PC-3 (cell line): ENCODE data around the gene BRME1. TPM values are rescaled to one million over a fixed set of nuclear protein-coding genes. Genes with fewer than 3 reads are reported as not detected.

ENCODE experiments used
- ATAC-seq: fragments of 200-7000 bp; cut with Tn5 transposase; 2 replicates; pipeline ENCODE4 v1.9.1; 2020; ENCODE audit warnings: mild to moderate bottlenecking, moderate library complexity
- BruUV-seq: library from RNA; stranded (reverse); fragments of 400-500 nt; replicated peaks from 2 replicates; lab custom pipeline; 2021; lab: Mats Ljungman, UMichigan
- CTCF ChIA-PET: fragments of 300-600 bp; sonication (Branson Sonifier 250); formaldehyde crosslinking; loops from one replicate; lab custom pipeline; 2022; ENCODE audit warnings: antibody characterized with exemption; lab: Charles Lee
- POLR2A ChIA-PET: fragments of 300-600 bp; sonication (Branson Sonifier 250); formaldehyde crosslinking; loops from one replicate; lab custom pipeline; 2022; ENCODE audit warnings: antibody characterized with exemption; ENCODE audit not compliant: unreplicated experiment; lab: Charles Lee
- DNase-seq: peaks from one replicate; pipeline ENCODE4 v3.0.0-alpha.2; 2015
- H2AFZ ChIP-seq: fragments of 300-600 bp; sonication (generic); 2 replicates; pipeline ENCODE4 v1.6.0; 2016; ENCODE audit warnings: antibody characterized with exemption, low read length
- H3F3A ChIP-seq: fragments of 300-600 bp; sonication (generic); one replicate; pipeline ENCODE4 v1.6.0; 2017; ENCODE audit warnings: antibody characterized with exemption, low read length, control low read depth, mild to moderate bottlenecking; ENCODE audit not compliant: unreplicated experiment
- H3K27ac ChIP-seq: fragments of 300-600 bp; sonication (generic); 2 replicates; pipeline ENCODE4 v1.5.1; 2016; ENCODE audit warnings: mild to moderate bottlenecking, low read length
- H3K27me3 ChIP-seq: fragments of 300-600 bp; sonication (generic); 2 replicates; pipeline ENCODE4 v1.6.1; 2016; ENCODE audit warnings: low read length, mixed read lengths
- H3K36me3 ChIP-seq: fragments of 300-600 bp; sonication (generic); 2 replicates; pipeline ENCODE4 v1.6.1; 2016; ENCODE audit warnings: low read depth, mixed run types, low read length, mixed read lengths
- H3K4me1 ChIP-seq: fragments of 300-600 bp; sonication (generic); 2 replicates; pipeline ENCODE4 v1.5.1; 2016; ENCODE audit warnings: low read length; ENCODE audit not compliant: insufficient read depth
- H3K4me2 ChIP-seq: fragments of 300-600 bp; sonication (generic); 2 replicates; pipeline ENCODE4 v1.6.0; 2016; ENCODE audit warnings: low read length
- H3K4me3 ChIP-seq: fragments of 300-600 bp; sonication (generic); 2 replicates; pipeline ENCODE4 v1.5.1; 2016; ENCODE audit warnings: mild to moderate bottlenecking, low read length, mixed read lengths
- H3K79me2 ChIP-seq: fragments of 300-600 bp; sonication (generic); 2 replicates; pipeline ENCODE4 v1.6.1; 2017; ENCODE audit warnings: low read length, mixed read lengths
- H3K9ac ChIP-seq: fragments of 300-600 bp; sonication (generic); 2 replicates; pipeline ENCODE4 v1.6.0; 2016; ENCODE audit warnings: mild to moderate bottlenecking, low read length
- H3K9me2 ChIP-seq: fragments of 300-600 bp; sonication (generic); replicated peaks from 2 replicates; pipeline ENCODE4 v1.6.1; 2016; ENCODE audit warnings: mixed run types, low read length, mixed read lengths
- H3K9me3 ChIP-seq: fragments of 300-600 bp; sonication (generic); 2 replicates; pipeline ENCODE4 v1.6.1; 2016; ENCODE audit warnings: low read length, mixed read lengths
- H4K20me1 ChIP-seq: fragments of 300-600 bp; sonication (generic); 2 replicates; pipeline ENCODE4 v1.6.1; 2016; ENCODE audit warnings: low read length, mixed read lengths
- EZH2 ChIP-seq: fragments of 300-600 bp; sonication (generic); IDR thresholded peaks from one replicate; pipeline ENCODE4 v1.6.1; 2017; ENCODE audit warnings: antibody characterized with exemption, mild to moderate bottlenecking, low read length; ENCODE audit not compliant: unreplicated experiment
- EZH2phosphoT487 ChIP-seq: fragments of 300-600 bp; sonication (generic); IDR thresholded peaks from 2 replicates; pipeline ENCODE4 v1.6.1; 2018; ENCODE audit warnings: mild to moderate bottlenecking, antibody characterized with exemption, low read length, borderline replicate concordance
- intact Hi-C: fragments of 100-400 bp; cut with micrococcal nuclease; formaldehyde crosslinking; loops from 2 replicates; pipeline ENCODE4 v1.9.0; 2023
- total RNA-seq: library from RNA; depleted of rRNA; stranded (reverse); fragments of >200 nt; gene quantifications from 2 replicates; pipeline ENCODE4 v1.2.3, GENCODE V29; 2014
- TF ChIP-seq, protein P1 (sequence below): fragments of 300-600 bp; sonication (generic); conservative IDR thresholded peaks from 2 replicates; pipeline ENCODE4 v1.5.1; 2017; ENCODE audit warnings: antibody characterized with exemption, low read depth, mild to moderate bottlenecking, low read length

Gene BRME1
- total RNA-seq, 1 experiment from 2014 or later, result 6.0 TPM

DNA sequence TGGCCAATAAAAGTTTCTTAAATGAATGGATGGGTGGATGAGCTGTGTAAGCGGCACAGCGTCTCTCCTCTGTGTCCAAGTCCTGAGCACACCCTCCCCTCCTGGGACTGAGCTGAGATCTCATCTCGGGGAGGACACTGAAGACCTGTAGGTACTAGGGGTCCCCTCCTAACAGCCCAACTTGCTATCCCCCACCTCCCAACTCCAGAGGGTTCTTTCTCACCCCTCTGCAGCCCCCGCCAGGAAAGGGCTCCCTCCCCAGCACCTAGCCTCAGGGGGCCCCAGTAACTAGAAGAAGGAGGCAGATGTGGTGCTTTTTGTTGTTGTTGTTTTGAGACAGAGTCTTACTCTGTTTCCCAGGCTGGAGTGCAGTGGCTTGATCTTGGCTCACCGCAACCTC, 30.1 kb downstream of the BRME1 start:
- CTCF ChIA-PET, result interaction anchor here (0.5 kb wide), 1 partner anchor 196 kb away, joined by 4 read pairs; no protein-coding TSS in a partner anchor
- H3K4me2 ChIP-seq, result no peak overlapping the region
- no peaks in the 10 kb centered on the region for H3K9me3 ChIP-seq
- H3K27me3 ChIP-seq, result no peaks in the 10 kb centered on the region
- H3K27ac ChIP-seq, result no peak overlapping the region
- no peaks in the 10 kb centered on the region for H3F3A ChIP-seq
- no peaks in the 10 kb centered on the region for H4K20me1 ChIP-seq
- no peaks in the 10 kb centered on the region for H3K79me2 ChIP-seq
- ATAC-seq (no peak), DNase-seq (no peak)
- BruUV-seq, result no TSS peak
- intact Hi-C loops, result no loop called here
- no peak overlapping the region for H2AFZ ChIP-seq
- H3K36me3 ChIP-seq, result no peaks in the 10 kb centered on the region
- no peaks in the 10 kb centered on the region for H3K9me2 ChIP-seq
- TF ChIP-seq EZH2 (no peak), EZH2phosphoT487 (no peak)
- TF ChIP-seq, protein P1, sequence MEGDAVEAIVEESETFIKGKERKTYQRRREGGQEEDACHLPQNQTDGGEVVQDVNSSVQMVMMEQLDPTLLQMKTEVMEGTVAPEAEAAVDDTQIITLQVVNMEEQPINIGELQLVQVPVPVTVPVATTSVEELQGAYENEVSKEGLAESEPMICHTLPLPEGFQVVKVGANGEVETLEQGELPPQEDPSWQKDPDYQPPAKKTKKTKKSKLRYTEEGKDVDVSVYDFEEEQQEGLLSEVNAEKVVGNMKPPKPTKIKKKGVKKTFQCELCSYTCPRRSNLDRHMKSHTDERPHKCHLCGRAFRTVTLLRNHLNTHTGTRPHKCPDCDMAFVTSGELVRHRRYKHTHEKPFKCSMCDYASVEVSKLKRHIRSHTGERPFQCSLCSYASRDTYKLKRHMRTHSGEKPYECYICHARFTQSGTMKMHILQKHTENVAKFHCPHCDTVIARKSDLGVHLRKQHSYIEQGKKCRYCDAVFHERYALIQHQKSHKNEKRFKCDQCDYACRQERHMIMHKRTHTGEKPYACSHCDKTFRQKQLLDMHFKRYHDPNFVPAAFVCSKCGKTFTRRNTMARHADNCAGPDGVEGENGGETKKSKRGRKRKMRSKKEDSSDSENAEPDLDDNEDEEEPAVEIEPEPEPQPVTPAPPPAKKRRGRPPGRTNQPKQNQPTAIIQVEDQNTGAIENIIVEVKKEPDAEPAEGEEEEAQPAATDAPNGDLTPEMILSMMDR, result no peak
- H3K9ac ChIP-seq, result no peak overlapping the region
- H3K4me3 ChIP-seq, result no peak overlapping the region
- POLR2A ChIA-PET, result no interaction called here
- H3K4me1 ChIP-seq, result peaks cover 10% of the 10 kb centered on the region

DNA sequence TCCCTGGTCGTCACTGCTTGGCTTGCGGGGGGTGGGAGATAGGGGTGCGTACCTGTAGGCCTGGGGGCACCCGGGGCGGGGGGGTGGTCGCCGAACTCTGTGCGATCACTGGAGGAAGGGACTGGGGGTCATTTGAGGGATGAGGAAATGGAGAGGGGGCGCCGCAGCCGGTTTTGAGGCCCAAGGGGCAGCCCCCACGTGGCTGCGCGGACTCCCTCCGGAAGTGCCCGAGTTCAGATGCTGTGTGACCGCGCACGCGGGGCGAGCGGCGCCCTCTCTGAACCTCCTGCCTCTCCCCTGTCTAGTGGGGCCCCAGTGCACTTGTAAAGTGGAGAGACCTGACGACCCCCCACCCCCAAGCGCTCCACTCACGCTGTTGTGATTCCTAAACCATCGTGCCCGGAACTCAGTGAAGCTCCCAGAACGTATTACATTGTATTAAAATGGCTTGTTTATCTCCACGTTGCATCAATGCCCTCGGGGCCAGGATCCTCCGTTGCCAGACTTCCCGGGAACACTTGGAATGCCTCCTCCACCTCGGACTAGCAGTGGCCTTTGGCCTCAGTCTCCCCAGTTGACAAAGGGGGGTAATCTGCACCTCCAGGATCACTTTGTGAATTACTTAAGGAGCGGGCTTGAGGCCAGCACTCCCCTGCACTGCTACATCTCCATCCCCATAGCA, 31.9 kb downstream of the BRME1 start:
- no peaks in the 10 kb centered on the region for H4K20me1 ChIP-seq
- H3F3A ChIP-seq, result no peaks in the 10 kb centered on the region
- no peak overlapping the region for H3K4me2 ChIP-seq
- no peak for ATAC-seq
- H3K36me3 ChIP-seq, result no peaks in the 10 kb centered on the region
- no peaks in the 10 kb centered on the region for H3K9me3 ChIP-seq
- no peak overlapping the region for H3K9ac ChIP-seq
- no peaks in the 10 kb centered on the region for H3K9me2 ChIP-seq
- BruUV-seq, result no TSS peak
- H3K79me2 ChIP-seq, result no peaks in the 10 kb centered on the region
- POLR2A ChIA-PET, result no interaction called here
- no peaks in the 10 kb centered on the region for H3K27me3 ChIP-seq
- intact Hi-C loops, result no loop called here
- no peak overlapping the region for H3K27ac ChIP-seq
- no peak for DNase-seq
- no peak overlapping the region for H3K4me3 ChIP-seq
- no peaks in the 10 kb centered on the region for H3K4me1 ChIP-seq
- CTCF ChIA-PET, result interaction anchor here (0.5 kb wide), 1 partner anchor 185 kb away, joined by 3 read pairs; no protein-coding TSS in a partner anchor
- TF ChIP-seq EZH2 (no peak), EZH2phosphoT487 (no peak)
- TF ChIP-seq, protein P1, result no peak
- no peak overlapping the region for H2AFZ ChIP-seq

DNA sequence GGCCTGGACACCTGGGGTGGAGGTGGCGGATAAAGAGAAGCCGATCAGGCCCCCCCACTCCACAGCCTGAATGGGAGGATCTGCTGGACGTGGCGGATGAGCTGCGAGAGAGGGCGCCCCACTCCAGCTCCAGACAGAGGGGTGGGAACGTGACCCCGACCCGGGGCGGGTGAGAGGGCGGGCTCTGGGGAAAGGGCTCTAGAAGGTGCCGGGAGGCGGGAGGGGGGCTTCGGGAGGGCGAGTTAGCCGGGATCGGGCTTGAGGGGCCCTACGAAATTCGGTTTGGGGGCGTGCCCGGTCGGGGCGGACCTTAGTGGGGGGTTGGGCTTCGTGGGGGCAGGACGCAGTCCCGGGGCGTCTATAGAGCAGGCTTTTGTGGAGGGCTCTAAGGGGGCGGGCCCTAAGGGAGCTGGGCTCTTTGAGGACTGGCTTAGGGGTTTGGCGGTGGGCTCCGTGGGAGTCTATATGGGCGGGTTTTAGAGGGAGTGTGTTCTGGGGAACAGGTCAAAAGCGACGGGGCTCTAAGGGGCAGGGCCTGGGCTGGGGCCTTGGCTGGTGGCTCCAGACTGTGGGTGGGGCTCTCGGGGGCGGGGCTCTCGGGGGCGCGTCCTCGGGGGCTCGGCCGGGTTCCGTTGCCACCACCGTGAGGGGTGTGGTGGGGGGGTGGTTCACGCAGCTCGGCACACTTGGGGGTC, 33.1 kb downstream of the BRME1 start:
- H3K79me2 ChIP-seq, result no peaks in the 10 kb centered on the region
- intact Hi-C loops, result no loop called here
- DNase-seq, result no peak
- H3F3A ChIP-seq, result no peaks in the 10 kb centered on the region
- H3K9me3 ChIP-seq, result no peaks in the 10 kb centered on the region
- H3K9ac ChIP-seq, result no peak overlapping the region
- no peak overlapping the region for H2AFZ ChIP-seq
- H3K9me2 ChIP-seq, result no peaks in the 10 kb centered on the region
- no peaks in the 10 kb centered on the region for H4K20me1 ChIP-seq
- no peaks in the 10 kb centered on the region for H3K27me3 ChIP-seq
- H3K4me3 ChIP-seq, result no peak overlapping the region
- H3K4me2 ChIP-seq, result no peak overlapping the region
- no peaks in the 10 kb centered on the region for H3K36me3 ChIP-seq
- ChIA-PET CTCF (no interaction called here), POLR2A (no interaction called here)
- no peaks in the 10 kb centered on the region for H3K4me1 ChIP-seq
- no peak for ATAC-seq
- no TSS peak for BruUV-seq
- H3K27ac ChIP-seq, result no peak overlapping the region
- TF ChIP-seq, protein P1, result no peak
- TF ChIP-seq EZH2 (no peak), EZH2phosphoT487 (no peak)
